Activated CD4-positive, alpha-beta T cell treated with anti-CD3 and anti-CD28 coated beads for 48 hours (primary cell): ENCODE results near the gene DDX1.

Experiments
- DNase-seq: peaks from one replicate; pipeline ENCODE4 v3.0.0-alpha.2; 2020

Gene DDX1

GRCh38 chr2:15563227-15564100, 28.2 kb upstream of the DDX1 start:
- DNase-seq = no peak

GRCh38 chr2:15565392-15565791, 26.3 kb upstream of the DDX1 start:
- DNase-seq = no peak

GRCh38 chr2:15565994-15566671, 25.5 kb upstream of the DDX1 start:
- DNase-seq = no peak

GRCh38 chr2:15566912-15567311, 24.8 kb upstream of the DDX1 start:
- DNase-seq = no peak

GRCh38 chr2:15568874-15569273, 22.8 kb upstream of the DDX1 start:
- no peak for DNase-seq

GRCh38 chr2:15570104-15570503, 21.6 kb upstream of the DDX1 start:
- DNase-seq = no peak

- no peak for DNase-seq
These were observed 19.9 kb upstream of the DDX1 start for GRCh38 chr2:15571729-15572128.

- peak; percentile 95 for DNase-seq
These were observed 14.5 kb upstream of the DDX1 start for GRCh38 chr2:15577071-15577735.

- no peak for DNase-seq
These were observed 12.0 kb upstream of the DDX1 start for GRCh38 chr2:15579641-15580040.

GRCh38 chr2:15580451-15580850, 11.2 kb upstream of the DDX1 start:
- no peak for DNase-seq

GRCh38 chr2:15582710-15583357, 8.8 kb upstream of the DDX1 start:
- DNase-seq = no peak

GRCh38 chr2:15583826-15584225, 7.8 kb upstream of the DDX1 start:
- DNase-seq = no peak

GRCh38 chr2:15584316-15584715, 7.4 kb upstream of the DDX1 start:
- no peak for DNase-seq

GRCh38 chr2:15584767-15585469, 6.8 kb upstream of the DDX1 start:
- no peak for DNase-seq

GRCh38 chr2:15588329-15588919, 3.2 kb upstream of the DDX1 start:
- peak; percentile 53 for DNase-seq

GRCh38 chr2:15591373-15591691, 336 bp upstream of the DDX1 start:
- DNase-seq = no peak

- no peak for DNase-seq
These were observed 1.6 kb downstream of the DDX1 start for GRCh38 chr2:15593327-15593705.

GRCh38 chr2:15594291-15595256, 2.9 kb downstream of the DDX1 start:
- no peak for DNase-seq

GRCh38 chr2:15595342-15595905, 3.8 kb downstream of the DDX1 start:
- DNase-seq = no peak

- DNase-seq = no peak
These were observed 4.3 kb downstream of the DDX1 start for GRCh38 chr2:15595936-15596335.

- no peak for DNase-seq
These were observed 4.7 kb downstream of the DDX1 start for GRCh38 chr2:15596350-15596749.
